HAP-1 (cell line): ENCODE results near the gene DOK7.

ENCODE experiments used
- DNase-seq, 2 experiments: peaks; one replicate each; pipeline ENCODE4 v3.0.0-alpha.2; 2016 to 2020; ENCODE audit warnings: low spot score in 2 of 2
- H3K27me3 ChIP-seq: fragments of 250-450 bp; sonication (Bioruptor Pico); 2 replicates; pipeline ENCODE4 v1.5.1; 2020; ENCODE audit warnings: low read depth, mild to moderate bottlenecking, moderate library complexity
- H3K36me3 ChIP-seq: fragments of 250-450 bp; sonication (Bioruptor Pico); replicated peaks from 2 replicates; pipeline ENCODE4 v1.5.1; 2020; ENCODE audit warnings: mild to moderate bottlenecking
- H3K4me1 ChIP-seq: fragments of 250-450 bp; sonication (Bioruptor Pico); 2 replicates; pipeline ENCODE4 v1.5.1; 2020; ENCODE audit warnings: mild to moderate bottlenecking
- H3K4me3 ChIP-seq: fragments of 250-450 bp; sonication (Bioruptor Pico); 2 replicates; pipeline ENCODE4 v1.5.1; 2020; ENCODE audit warnings: mild to moderate bottlenecking, moderate library complexity
- H3K9me3 ChIP-seq: fragments of 250-450 bp; sonication (Bioruptor Pico); 2 replicates; pipeline ENCODE4 v1.5.1; 2020; ENCODE audit warnings: mild to moderate bottlenecking, moderate library complexity
- in situ Hi-C: fragments of 300-500 bp; cut with MboI; formaldehyde crosslinking; loops from 3 replicates; pipeline ENCODE4 v1.14.3; 2020; ENCODE audit warnings: low sequenced_read_pairs, inconsistent platforms, mixed read lengths

Gene DOK7

DNA sequence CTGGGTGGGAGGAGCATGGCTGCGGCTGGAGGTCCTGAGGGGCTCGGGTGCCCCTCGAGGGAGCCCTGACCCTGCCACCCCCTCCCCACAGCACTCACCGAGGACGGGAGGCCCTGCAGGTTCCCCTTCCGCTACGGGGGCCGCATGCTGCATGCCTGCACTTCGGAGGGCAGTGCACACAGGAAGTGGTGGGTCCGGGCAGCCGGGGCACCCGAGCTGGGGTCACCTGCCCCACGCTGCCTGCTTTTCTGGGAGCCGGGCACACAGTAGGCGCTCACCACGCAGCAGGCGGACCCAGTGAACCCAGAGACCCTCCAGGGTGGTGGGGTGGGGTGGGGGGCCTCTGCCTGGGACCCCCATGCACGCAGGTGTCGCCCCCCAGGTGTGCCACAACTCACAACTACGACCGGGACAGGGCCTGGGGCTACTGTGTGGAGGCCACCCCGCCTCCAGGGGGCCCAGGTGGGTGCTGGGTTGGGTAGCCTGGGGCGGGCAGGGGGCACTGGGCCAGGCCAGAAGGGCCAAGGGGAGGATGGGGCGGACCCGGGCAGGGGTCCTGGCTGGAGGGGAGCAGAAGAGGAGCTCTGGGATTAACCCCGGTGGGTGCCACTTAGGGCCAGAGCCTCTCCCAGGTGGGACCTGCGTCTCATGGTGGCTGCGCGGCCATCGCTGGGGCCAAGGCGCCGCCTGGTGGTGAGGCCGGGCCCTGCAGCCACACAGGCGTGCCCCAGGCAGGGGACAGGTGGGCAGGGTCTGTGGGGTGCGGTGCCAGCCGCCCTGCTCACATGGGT is 20.0 kb upstream of the DOK7 start:
- no peaks in the 10 kb centered on the region for H3K36me3 ChIP-seq
- H3K4me1 ChIP-seq = no peaks in the 10 kb centered on the region
- no peaks in the 10 kb centered on the region for H3K27me3 ChIP-seq
- H3K9me3 ChIP-seq = no peaks in the 10 kb centered on the region
- no peak overlapping the region for H3K4me3 ChIP-seq
- DNase-seq = peak; percentile 5 to 74
- in situ Hi-C loops = loop anchor here (10.0 kb wide), 1 partner anchor 338 kb away; no protein-coding TSS in a partner anchor

DNA sequence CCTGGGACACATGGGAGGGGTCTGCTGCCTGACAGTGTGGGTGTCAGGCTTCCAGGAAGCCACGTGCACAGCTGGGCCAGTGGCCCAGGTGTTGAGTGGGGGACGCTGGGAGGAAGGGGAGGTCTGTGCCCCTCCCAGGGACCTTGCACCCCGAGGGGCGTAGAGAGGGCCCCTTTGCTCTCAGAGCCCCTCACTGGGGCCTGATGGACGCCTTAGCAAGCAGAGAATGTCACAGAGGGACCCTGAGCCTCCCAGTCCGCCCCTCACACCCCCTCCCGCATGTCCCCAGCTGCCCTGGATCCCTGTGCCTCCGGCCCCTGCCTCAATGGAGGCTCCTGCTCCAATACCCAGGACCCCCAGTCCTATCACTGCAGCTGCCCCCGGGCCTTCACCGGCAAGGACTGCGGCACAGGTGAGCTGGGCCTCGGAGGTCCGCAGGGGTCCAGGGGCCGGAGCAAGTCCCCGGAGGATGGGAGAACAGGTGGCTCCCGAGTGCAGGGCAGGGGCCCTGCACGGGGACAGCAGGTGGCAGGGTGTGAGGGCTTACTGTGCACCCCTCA is 19.3 kb upstream of the DOK7 start:
- Histone ChIP-seq H3K4me3 (no peak overlapping the region), H3K27me3 (no peaks in the 10 kb centered on the region), H3K36me3 (no peaks in the 10 kb centered on the region), H3K4me1 (no peaks in the 10 kb centered on the region), H3K9me3 (no peaks in the 10 kb centered on the region)
- in situ Hi-C loops = loop anchor here (10.0 kb wide), 1 partner anchor 339 kb away; no protein-coding TSS in a partner anchor
- no peak for DNase-seq

DNA sequence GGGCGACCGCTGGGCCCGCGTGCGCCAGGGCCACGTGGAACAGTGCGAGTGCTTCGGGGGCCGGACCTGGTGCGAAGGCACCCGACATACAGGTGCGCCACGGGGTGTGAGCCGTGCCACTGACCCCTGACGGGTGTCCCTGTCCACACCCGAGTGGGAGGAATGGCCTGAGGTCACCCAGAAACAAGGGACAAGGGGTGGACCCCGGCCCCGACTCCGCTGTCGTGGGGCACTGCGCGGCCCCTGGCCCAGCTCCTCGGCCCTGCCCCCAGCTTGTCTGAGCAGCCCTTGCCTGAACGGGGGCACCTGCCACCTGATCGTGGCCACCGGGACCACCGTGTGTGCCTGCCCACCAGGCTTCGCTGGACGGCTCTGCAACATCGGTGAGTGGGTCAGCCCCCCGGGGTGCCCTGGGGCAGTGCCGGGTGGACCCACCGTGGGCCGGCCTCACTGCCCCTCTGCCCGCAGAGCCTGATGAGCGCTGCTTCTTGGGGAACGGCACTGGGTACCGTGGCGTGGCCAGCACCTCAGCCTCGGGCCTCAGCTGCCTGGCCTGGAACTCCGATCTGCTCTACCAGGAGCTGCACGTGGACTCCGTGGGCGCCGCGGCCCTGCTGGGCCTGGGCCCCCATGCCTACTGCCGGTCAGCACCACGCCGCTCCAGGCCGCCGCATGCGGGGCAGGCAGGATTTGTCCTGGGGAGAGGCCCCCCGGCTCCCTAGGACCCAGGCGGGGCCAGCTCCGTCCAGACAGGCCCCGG is 18.6 kb upstream of the DOK7 start:
- in situ Hi-C loops = loop anchor here (10.0 kb wide), 1 partner anchor 340 kb away; no protein-coding TSS in a partner anchor
- Histone ChIP-seq H3K36me3 (no peaks in the 10 kb centered on the region), H3K9me3 (no peaks in the 10 kb centered on the region), H3K4me1 (no peaks in the 10 kb centered on the region), H3K27me3 (no peaks in the 10 kb centered on the region), H3K4me3 (no peak overlapping the region)
- no peak for DNase-seq

DNA sequence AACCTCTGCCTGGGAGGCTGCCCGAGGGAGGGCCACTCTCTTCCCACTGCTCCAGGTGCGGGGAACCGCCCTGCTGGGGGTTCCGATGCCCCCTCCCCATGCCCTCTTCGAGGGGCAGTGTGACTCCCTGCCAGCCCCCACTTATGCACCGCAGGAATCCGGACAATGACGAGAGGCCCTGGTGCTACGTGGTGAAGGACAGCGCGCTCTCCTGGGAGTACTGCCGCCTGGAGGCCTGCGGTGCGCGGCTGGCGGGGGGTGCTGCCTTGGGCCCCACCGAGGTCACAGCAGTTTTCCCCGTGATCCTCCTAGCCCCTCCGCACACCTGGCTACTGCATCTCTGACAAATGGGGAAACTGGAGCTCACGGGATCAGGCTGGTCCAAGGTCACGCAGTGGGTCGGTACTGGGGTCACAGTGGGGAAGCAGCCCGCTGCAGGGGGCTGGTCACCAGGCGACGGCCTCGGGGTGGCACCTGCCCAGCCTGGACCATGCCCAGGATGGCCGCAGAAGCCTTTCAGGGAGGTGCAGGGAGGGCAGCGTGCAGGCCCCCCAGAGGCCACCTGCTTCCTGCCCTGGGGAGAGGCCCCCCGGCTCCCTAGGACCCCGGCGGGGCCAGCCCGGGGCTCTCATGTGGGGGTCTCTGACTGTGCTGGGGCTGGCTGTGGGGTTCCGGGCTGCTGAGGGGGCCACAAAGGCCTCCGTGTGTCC is 17.8 kb upstream of the DOK7 start:
- H3K4me3 ChIP-seq = no peak overlapping the region
- in situ Hi-C loops = loop anchor here (10.0 kb wide), 1 partner anchor 340 kb away; no protein-coding TSS in a partner anchor
- no peaks in the 10 kb centered on the region for H3K4me1 ChIP-seq
- no peaks in the 10 kb centered on the region for H3K9me3 ChIP-seq
- no peaks in the 10 kb centered on the region for H3K36me3 ChIP-seq
- no peak for DNase-seq
- H3K27me3 ChIP-seq = no peaks in the 10 kb centered on the region

DNA sequence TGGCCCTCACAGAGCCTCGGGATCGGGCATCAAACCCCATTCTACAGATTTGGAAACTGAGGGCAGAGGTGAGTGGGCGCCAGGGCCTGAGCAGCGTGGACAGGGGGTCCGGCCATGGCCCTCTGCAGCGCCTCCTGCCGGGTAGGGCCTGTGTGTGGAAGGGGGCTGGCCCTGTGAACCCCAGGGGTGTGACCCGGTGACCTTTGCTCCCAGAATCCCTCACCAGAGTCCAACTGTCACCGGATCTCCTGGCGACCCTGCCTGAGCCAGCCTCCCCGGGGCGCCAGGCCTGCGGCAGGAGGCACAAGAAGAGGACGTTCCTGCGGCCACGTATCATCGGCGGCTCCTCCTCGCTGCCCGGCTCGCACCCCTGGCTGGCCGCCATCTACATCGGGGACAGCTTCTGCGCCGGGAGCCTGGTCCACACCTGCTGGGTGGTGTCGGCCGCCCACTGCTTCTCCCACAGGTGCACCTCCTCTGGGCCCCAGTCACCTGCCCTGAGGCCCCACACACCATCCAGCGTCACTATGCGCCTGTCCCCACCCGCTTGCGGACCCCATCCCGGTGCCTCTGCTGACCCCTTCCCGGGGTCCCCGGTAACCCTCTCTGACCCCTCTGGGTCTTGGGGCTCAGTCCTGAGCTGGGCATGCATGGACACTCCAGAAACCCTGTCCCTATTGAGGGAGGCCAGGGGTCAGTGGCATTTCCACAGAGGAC is 17.1 kb upstream of the DOK7 start:
- no peaks in the 10 kb centered on the region for H3K9me3 ChIP-seq
- H3K27me3 ChIP-seq = no peaks in the 10 kb centered on the region
- H3K4me3 ChIP-seq = no peak overlapping the region
- H3K36me3 ChIP-seq = no peaks in the 10 kb centered on the region
- H3K4me1 ChIP-seq = no peaks in the 10 kb centered on the region
- in situ Hi-C loops = loop anchor here (10.0 kb wide), 1 partner anchor 341 kb away; no protein-coding TSS in a partner anchor
- DNase-seq = no peak

DNA sequence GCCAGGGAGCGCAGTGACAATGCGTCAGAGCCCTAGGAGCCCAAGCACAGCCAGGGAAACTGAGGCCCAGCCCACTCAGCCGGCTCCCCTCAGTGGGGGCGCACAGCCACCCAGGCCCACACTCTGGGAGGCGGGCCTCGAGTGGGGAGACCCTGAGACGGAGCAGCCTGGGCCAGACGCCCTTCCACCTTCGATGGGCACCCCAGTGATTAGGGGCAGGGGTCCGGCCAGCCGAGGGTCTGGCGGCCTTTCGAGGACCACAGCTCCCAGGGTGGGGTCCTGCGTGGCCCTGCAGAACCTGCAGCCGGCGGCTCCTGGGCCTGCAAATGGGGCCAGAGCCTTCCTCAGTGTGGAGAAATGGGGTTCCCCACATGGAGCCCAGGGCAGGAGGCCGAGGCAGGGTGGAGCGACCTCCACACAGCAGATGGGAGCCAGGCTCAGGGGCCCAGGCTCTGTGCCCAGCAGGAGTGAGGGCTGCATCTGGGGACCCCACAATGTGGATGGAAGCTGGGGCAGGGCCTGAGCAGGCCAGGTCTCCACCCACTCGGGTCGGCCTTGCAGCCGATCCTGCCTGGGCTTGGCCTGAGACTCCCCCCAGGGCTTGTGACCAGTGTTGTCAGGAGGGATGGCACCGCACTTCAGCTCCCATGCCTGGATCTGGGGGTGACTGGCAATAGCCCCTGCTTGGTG is 16.3 kb upstream of the DOK7 start:
- no peak for DNase-seq
- no peaks in the 10 kb centered on the region for H3K9me3 ChIP-seq
- H3K4me3 ChIP-seq = no peak overlapping the region
- in situ Hi-C loops = loop anchor here (10.0 kb wide), 1 partner anchor 342 kb away; no protein-coding TSS in a partner anchor
- no peaks in the 10 kb centered on the region for H3K4me1 ChIP-seq
- no peaks in the 10 kb centered on the region for H3K27me3 ChIP-seq
- H3K36me3 ChIP-seq = no peaks in the 10 kb centered on the region

DNA sequence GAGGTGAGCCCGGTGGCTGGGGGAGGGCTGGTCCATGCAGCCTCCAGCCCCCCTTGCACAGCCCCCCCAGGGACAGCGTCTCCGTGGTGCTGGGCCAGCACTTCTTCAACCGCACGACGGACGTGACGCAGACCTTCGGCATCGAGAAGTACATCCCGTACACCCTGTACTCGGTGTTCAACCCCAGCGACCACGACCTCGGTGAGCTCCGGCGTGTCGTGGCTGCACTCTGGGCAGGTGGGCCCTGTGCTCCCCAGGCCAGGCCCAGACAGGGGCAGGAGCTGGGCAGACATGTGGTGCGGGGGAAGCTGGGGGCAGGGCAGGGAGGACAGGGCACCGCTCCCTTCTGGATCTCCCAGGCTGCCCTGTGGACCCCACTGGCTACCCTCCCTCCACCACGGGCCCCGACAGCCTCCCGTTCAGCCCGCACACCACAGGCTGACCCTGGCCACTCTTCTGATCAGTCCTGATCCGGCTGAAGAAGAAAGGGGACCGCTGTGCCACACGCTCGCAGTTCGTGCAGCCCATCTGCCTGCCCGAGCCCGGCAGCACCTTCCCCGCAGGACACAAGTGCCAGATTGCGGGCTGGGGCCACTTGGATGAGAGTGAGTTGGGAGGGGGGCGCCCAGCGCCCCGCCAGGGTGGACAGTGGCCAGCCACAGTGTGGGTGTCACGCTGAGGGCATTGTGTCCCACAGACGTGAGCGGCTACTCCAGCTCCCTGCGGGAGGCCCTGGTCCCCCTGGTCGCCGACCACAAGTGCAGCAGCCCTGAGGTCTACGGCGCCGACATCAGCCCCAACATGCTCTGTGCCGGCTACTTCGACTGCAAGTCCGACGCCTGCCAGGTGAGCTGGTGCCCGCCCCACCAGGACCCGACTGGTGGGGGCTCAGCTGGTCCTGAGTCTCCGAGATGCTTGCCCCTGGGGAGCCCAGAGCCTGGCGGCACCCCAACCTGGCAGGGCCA is 15.4 kb upstream of the DOK7 start:
- no peak for DNase-seq
- H3K4me3 ChIP-seq = no peak overlapping the region
- no peaks in the 10 kb centered on the region for H3K27me3 ChIP-seq
- H3K36me3 ChIP-seq = no peaks in the 10 kb centered on the region
- H3K9me3 ChIP-seq = no peaks in the 10 kb centered on the region
- H3K4me1 ChIP-seq = no peaks in the 10 kb centered on the region
- in situ Hi-C loops = loop anchor here (10.0 kb wide), 1 partner anchor 343 kb away; no protein-coding TSS in a partner anchor

DNA sequence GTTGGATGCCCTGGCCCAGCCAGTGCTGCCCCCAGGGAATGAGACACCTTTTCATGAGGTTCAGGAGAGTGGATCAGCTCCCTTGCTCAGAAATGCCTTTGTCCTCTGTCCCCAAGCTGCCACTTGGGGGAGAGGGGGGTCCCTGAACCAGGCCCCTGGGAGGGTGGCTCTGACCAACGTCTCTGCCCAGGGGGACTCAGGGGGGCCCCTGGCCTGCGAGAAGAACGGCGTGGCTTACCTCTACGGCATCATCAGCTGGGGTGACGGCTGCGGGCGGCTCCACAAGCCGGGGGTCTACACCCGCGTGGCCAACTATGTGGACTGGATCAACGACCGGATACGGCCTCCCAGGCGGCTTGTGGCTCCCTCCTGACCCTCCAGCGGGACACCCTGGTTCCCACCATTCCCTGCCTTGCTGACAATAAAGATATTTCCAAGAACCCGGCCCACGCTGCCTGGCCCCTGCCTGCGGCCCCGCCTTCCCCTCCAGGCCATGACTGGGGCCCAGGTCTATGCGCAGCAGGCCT is 14.0 kb upstream of the DOK7 start:
- no peaks in the 10 kb centered on the region for H3K36me3 ChIP-seq
- H3K4me3 ChIP-seq = no peak overlapping the region
- no peaks in the 10 kb centered on the region for H3K4me1 ChIP-seq
- in situ Hi-C loops = loop anchor here (10.0 kb wide), 1 partner anchor 344 kb away; no protein-coding TSS in a partner anchor
- no peaks in the 10 kb centered on the region for H3K27me3 ChIP-seq
- no peak for DNase-seq
- no peaks in the 10 kb centered on the region for H3K9me3 ChIP-seq

DNA sequence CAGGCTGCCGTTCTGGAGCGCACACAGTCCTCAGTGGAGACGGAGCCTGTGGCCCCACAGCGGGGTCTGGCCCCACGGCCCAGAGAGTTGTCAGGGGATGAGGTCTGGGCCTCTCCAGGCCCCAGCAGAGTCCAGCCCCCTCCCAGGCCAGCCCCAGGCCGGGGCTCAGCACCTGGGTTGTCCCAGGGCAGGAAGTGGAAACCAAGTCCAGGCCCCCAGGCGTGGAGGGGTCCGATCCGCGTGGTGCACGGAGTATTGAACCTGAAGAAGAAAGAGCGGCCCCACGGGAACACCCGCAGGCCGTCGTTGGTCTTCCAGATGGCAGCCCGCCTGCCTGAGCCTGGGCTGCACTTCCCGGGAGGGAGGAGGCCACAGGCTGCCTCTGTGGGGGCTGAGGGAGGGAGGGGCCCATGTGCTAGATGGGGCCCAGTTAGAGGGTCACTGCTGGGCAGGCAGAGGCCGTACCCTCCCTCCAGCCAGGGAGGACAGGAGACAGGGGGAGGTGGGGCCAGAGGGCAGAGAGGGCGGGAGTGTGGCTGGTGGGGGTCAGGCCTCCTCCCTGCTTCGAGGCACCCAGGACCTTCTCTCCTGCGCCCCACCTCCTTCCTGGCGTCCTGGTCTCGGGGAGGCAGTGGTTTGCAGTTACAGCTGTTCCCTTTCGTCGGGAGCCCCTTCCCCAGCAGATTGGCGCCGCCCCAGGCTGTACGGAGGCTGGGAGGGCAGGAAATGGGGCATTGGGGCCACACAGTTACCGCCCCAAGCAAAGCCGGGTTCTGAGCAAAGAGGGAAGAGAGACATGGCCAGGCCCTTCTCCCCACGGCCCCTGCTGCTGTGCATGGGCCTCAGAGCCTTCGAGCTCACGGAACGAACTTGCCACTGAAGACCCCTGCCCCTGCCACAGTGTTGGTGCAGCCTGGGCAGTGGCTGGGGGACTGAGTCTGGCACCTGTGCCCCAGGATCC is 13.3 kb upstream of the DOK7 start:
- H3K27me3 ChIP-seq = no peaks in the 10 kb centered on the region
- no peaks in the 10 kb centered on the region for H3K4me1 ChIP-seq
- H3K36me3 ChIP-seq = no peaks in the 10 kb centered on the region
- DNase-seq = no peak
- in situ Hi-C loops = loop anchor here (10.0 kb wide), 1 partner anchor 345 kb away; no protein-coding TSS in a partner anchor
- H3K4me3 ChIP-seq = no peak overlapping the region
- no peaks in the 10 kb centered on the region for H3K9me3 ChIP-seq

DNA sequence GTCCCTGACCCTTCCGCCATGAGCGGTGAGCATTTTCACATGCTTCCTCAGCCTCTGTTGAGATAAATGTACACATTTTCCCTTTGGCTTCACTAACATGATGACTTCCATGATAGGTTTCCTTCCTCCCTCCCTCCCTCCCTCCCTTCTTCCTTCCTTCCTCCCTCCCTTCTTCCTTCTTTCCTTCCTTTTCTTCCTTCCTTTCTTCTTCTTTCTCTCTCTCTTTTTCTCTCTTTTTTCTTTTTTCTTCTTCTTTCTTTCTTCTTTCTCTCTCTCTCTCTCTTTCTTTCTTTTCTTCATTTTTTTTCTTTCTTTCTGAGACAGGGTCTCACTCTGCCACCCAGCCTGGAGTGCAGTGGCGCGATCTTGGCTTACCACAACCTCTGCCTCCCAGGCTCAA is 12.5 kb upstream of the DOK7 start:
- H3K9me3 ChIP-seq = peaks cover under 1% of the 10 kb centered on the region; the same call in 1 of the 2 replicates
- no peak for DNase-seq
- no peaks in the 10 kb centered on the region for H3K4me1 ChIP-seq
- no peak overlapping the region for H3K4me3 ChIP-seq
- no peaks in the 10 kb centered on the region for H3K27me3 ChIP-seq
- H3K36me3 ChIP-seq = no peaks in the 10 kb centered on the region
- in situ Hi-C loops = no loop called here
